Vagina (tissue), 2 donors: Measurements from ENCODE around the gene ERICH6B. TPM values are rescaled to one million over a fixed set of nuclear protein-coding genes. Genes with fewer than 3 reads are reported as not detected.

Source experiments
- DNase-seq, 2 donors: peaks; one replicate each; pipeline ENCODE4 v3.0.0-alpha.2; 2017; ENCODE audit errors: extremely low spot score in 2 of 2
- H3K27ac ChIP-seq: fragments of 200-600 bp; sonication (generic); one replicate; pipeline ENCODE4 v1.5.1; 2019
- H3K27me3 ChIP-seq: fragments of 200-600 bp; sonication (generic); one replicate; pipeline ENCODE4 v1.5.1; 2019
- H3K36me3 ChIP-seq, 2 donors: fragments of 200-600 bp; sonication (generic); one replicate each; pipeline ENCODE4 v1.5.1; 2017 to 2019
- H3K4me1 ChIP-seq: fragments of 200-600 bp; sonication (generic); one replicate; pipeline ENCODE4 v1.5.1; 2019
- H3K4me3 ChIP-seq, 2 donors: fragments of 200-600 bp; sonication (generic); 1 replicate in 1 of 2; 2 replicates in 1 of 2; pipeline ENCODE4 v1.5.1; 2016 to 2019
- H3K9me3 ChIP-seq: fragments of 200-600 bp; sonication (generic); one replicate; pipeline ENCODE4 v1.5.1; 2019
- POLR2A ChIP-seq, 2 donors: fragments of 450-650 bp; IDR thresholded peaks; one replicate each; pipeline ENCODE4 v1.6.1; 2017; ENCODE audit warnings: antibody characterized with exemption in 2 of 2, mild to moderate bottlenecking in 2 of 2, moderate library complexity in 2 of 2
- POLR2AphosphoS5 ChIP-seq, 2 donors: sonication (generic); formaldehyde crosslinking; IDR thresholded peaks; one replicate each; pipeline ENCODE4 v1.9.0; 2017; ENCODE audit warnings: antibody characterized with exemption in 2 of 2, mild to moderate bottlenecking in 2 of 2, low read depth in 1 of 2; ENCODE audit not compliant: insufficient read depth in 1 of 2
- intact Hi-C: fragments of 100-400 bp; cut with DNase I; formaldehyde crosslinking; loops from one replicate; pipeline ENCODE4 v1.15.1; 2023
- total RNA-seq: library from RNA; depleted of rRNA; stranded (reverse); fragments of >200 nt; gene quantifications from one replicate; pipeline ENCODE4 v1.2.3, GENCODE V29; 2016
- TF ChIP-seq, protein P1 (sequence below), 3 experiments: fragments of 450-650 bp in 2 of 3; fragments of 200-600 bp in 1 of 3; sonication (generic) in 1 of 3; IDR thresholded peaks; one replicate each; pipeline ENCODE4 v1.5.1; 2017 to 2019; ENCODE audit warnings: antibody characterized with exemption in 3 of 3, mild to moderate bottlenecking in 2 of 3, moderate library complexity in 2 of 3

ERICH6B gene
- total RNA-seq, 1 donor from 2014 or later = not detected

DNA sequence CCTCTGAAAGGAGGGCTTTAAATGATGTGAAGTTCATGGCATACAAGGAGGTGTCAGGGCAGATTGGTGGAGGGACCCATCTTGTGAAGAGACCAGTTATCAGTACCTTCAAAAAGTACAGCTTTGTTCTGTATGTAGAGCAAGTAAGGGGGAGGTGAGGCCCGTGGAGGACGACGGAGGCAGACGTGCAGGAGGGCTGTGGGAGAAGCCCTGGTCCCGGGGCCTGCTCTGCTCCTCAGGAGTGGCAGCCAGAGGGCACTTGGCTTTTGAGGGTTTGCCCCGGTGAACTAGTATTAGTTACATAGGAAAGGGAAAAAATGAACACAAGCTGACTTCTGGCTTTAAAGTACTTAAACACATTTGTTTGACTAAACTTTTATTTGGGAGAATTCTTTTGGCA is 108.7 kb downstream of the ERICH6B start:
- no peak overlapping the region for H3K27ac ChIP-seq
- intact Hi-C loops = no loop called here
- H3K27me3 ChIP-seq = no peaks in the 10 kb centered on the region
- no peaks in the 10 kb centered on the region for H3K4me1 ChIP-seq
- H3K9me3 ChIP-seq = no peaks in the 10 kb centered on the region
- peaks cover 13 to 54% of the 10 kb centered on the region in 2 donors for H3K36me3 ChIP-seq
- no peak overlapping the region for H3K4me3 ChIP-seq
- TF ChIP-seq POLR2A (IDR thresholded peaks at IDR 0.05) (no peak), POLR2AphosphoS5 (IDR thresholded peaks at IDR 0.05; ENCODE audit: insufficient read depth in 1 of 2, low read depth in 1 of 2) (no peak)
- TF ChIP-seq, protein P1, sequence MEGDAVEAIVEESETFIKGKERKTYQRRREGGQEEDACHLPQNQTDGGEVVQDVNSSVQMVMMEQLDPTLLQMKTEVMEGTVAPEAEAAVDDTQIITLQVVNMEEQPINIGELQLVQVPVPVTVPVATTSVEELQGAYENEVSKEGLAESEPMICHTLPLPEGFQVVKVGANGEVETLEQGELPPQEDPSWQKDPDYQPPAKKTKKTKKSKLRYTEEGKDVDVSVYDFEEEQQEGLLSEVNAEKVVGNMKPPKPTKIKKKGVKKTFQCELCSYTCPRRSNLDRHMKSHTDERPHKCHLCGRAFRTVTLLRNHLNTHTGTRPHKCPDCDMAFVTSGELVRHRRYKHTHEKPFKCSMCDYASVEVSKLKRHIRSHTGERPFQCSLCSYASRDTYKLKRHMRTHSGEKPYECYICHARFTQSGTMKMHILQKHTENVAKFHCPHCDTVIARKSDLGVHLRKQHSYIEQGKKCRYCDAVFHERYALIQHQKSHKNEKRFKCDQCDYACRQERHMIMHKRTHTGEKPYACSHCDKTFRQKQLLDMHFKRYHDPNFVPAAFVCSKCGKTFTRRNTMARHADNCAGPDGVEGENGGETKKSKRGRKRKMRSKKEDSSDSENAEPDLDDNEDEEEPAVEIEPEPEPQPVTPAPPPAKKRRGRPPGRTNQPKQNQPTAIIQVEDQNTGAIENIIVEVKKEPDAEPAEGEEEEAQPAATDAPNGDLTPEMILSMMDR (IDR thresholded peaks at IDR 0.05) = no peak
- no peak for DNase-seq

DNA sequence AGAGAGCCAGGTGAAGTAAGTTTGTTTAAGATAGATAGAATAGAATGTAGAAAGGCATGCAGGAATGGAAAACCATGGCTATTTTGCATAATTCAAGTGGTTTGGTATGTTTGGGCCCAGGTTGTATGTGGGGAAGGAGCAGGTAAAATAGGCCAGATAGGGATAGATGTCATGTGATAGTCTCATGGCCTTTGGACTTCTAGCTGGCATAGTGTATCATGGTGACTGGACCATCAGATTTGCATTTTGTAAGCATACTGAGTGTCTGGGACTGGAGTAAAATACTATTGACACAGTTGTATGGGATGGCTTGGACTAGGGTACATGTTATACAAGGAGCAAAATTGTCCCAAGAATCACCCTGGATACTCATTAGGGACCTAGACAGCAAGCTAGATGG is 111.9 kb downstream of the ERICH6B start:
- TF ChIP-seq POLR2A (IDR thresholded peaks at IDR 0.05) = no peak
- TF ChIP-seq POLR2AphosphoS5 (IDR thresholded peaks at IDR 0.05; ENCODE audit: insufficient read depth in 1 of 2, low read depth in 1 of 2) = no peak
- TF ChIP-seq, protein P1 (IDR thresholded peaks at IDR 0.05) = no peak
- Histone ChIP-seq H3K27me3 (no peaks in the 10 kb centered on the region), H3K27ac (no peak overlapping the region), H3K4me3 (no peak overlapping the region), H3K4me1 (no peaks in the 10 kb centered on the region), H3K9me3 (no peaks in the 10 kb centered on the region), H3K36me3 (peaks cover 11 to 40% of the 10 kb centered on the region in 2 donors)
- intact Hi-C loops = no loop called here
- DNase-seq = no peak

DNA sequence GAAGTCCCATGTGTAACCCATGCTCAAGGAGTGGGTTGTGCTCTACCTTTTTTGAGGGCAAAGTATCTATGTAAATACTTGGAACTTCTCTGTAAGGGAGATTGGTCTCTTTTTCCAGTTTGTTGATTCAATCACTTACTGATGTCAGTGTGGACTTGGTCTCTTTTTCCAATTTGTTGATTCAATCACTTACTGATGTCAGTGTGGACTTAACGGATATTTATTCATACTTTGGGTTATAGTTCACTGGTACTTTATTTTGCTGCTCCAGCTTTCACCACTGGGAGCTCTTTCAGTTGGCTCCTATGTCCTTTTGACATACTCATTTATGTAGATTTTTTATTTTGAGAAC is 114.4 kb downstream of the ERICH6B start:
- DNase-seq = no peak
- H3K4me3 ChIP-seq = no peak overlapping the region
- no peaks in the 10 kb centered on the region for H3K27me3 ChIP-seq
- H3K4me1 ChIP-seq = no peaks in the 10 kb centered on the region
- intact Hi-C loops = no loop called here
- no peaks in the 10 kb centered on the region for H3K9me3 ChIP-seq
- H3K36me3 ChIP-seq = peaks cover 11 to 50% of the 10 kb centered on the region in 2 donors
- TF ChIP-seq POLR2AphosphoS5 (IDR thresholded peaks at IDR 0.05; ENCODE audit: insufficient read depth in 1 of 2, low read depth in 1 of 2) (no peak), POLR2A (IDR thresholded peaks at IDR 0.05) (no peak)
- TF ChIP-seq, protein P1 (IDR thresholded peaks at IDR 0.05) = no peak
- H3K27ac ChIP-seq = no peak overlapping the region

DNA sequence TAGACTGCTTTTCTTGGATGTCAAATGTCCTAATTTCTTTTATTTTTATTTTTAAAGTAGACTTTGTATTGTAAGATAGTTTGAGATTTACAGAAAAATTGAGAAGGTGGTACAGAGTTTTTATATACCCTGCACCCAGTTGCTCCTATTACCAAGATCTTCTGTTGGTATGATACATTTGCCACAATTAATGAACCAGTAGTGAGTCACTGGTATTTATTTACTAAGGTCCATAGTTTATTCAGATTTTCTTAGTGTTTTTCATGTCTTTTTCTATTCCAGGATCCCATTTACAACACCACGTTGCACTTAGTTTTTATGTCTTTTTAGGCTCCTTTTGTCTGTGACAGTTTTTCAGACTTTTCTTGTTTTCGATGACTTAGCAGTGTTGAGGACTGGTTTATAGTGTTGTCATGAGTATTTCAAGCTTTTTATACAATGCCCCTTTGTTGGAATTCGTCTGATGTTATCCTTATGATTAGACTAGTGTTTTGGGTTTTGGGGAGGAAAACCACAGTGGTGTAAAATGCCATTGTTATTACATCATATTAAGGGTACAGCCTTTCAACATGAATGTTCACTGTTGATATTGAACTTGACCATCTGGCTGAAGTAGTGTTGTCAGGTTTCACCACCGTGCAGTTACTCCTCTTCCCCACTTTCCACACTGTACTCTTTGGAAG is 114.9 kb downstream of the ERICH6B start:
- Histone ChIP-seq H3K36me3 (peaks cover 11 to 55% of the 10 kb centered on the region in 2 donors), H3K4me1 (no peaks in the 10 kb centered on the region), H3K4me3 (no peak overlapping the region), H3K27ac (no peak overlapping the region), H3K9me3 (no peaks in the 10 kb centered on the region), H3K27me3 (no peaks in the 10 kb centered on the region)
- TF ChIP-seq POLR2AphosphoS5 (IDR thresholded peaks at IDR 0.05; ENCODE audit: insufficient read depth in 1 of 2, low read depth in 1 of 2) (no peak), POLR2A (IDR thresholded peaks at IDR 0.05) (no peak)
- TF ChIP-seq, protein P1 (IDR thresholded peaks at IDR 0.05) = no peak
- DNase-seq = no peak
- intact Hi-C loops = no loop called here

DNA sequence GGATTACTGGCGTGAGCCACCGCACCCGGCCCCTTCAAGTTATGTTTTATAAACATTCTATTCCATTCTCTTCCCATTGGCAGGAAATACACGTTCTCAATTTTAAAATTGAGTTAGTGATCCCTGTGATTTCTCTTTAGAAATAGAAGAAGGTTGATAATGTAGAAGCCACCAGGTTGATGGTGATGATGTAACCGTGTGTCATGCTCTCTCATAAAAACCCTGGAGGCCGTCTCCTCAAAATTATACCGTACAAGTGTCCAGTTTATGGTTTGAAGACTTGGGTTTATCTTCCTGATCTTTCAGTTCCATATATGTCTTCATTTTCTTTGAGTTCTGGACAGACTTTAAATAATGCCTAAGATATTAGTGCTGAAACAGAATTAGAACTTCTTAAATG is 118.6 kb downstream of the ERICH6B start:
- DNase-seq = no peak
- TF ChIP-seq POLR2A (IDR thresholded peaks at IDR 0.05) = no peak
- TF ChIP-seq, protein P1 (IDR thresholded peaks at IDR 0.05) = no peak
- TF ChIP-seq POLR2AphosphoS5 (IDR thresholded peaks at IDR 0.05; ENCODE audit: insufficient read depth in 1 of 2, low read depth in 1 of 2) = no peak
- Histone ChIP-seq H3K4me3 (no peak overlapping the region), H3K27ac (no peak overlapping the region), H3K9me3 (no peaks in the 10 kb centered on the region), H3K36me3 (peaks cover 0 to 41% of the 10 kb centered on the region in 2 donors), H3K27me3 (no peaks in the 10 kb centered on the region), H3K4me1 (no peaks in the 10 kb centered on the region)
- intact Hi-C loops = no loop called here
